Breast epithelium (tissue), 3 donors: ENCODE data around the gene GRK5.

ENCODE experiments used
- POLR2A ChIP-seq: fragments of 450-650 bp; IDR thresholded peaks from one replicate; pipeline ENCODE4 v1.6.1; 2016; ENCODE audit warnings: antibody characterized with exemption, mild to moderate bottlenecking, moderate library complexity
- POLR2AphosphoS5 ChIP-seq, 3 donors: sonication (generic); formaldehyde crosslinking; IDR thresholded peaks; one replicate each; pipeline ENCODE4 v1.6.1; 2017; ENCODE audit warnings: antibody characterized with exemption in 3 of 3
- TF ChIP-seq, protein P1 (sequence below), 3 donors: fragments of 450-650 bp; IDR thresholded peaks; one replicate each; pipeline ENCODE4 v1.5.1; 2016 to 2017; ENCODE audit warnings: antibody characterized with exemption in 3 of 3, mild to moderate bottlenecking in 3 of 3, moderate library complexity in 3 of 3

DNA sequence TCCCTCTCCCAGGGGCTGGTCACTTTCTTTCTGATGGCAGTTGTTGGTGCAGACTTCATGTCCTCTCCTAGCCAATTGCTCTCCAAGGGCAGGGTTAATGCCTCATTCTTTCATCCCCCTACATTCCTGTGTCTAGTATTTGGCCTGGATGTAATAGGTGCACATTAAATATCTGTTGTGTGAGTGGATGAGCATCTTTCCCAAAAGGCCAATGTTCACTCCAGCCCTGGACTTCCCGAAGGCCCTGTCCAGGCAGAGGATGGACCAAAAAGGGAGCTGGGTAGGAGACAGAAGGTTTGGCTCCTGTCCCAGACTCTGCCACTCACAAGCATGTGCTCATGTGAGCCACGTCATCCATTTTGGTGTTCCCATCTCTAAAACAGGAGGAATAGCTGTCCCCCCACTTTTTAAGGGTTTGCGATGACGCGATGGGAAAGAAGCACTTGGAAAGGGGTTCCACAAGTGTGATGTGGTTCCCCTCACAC is 287.7 kb downstream of the GRK5 start:
- TF ChIP-seq, protein P1, sequence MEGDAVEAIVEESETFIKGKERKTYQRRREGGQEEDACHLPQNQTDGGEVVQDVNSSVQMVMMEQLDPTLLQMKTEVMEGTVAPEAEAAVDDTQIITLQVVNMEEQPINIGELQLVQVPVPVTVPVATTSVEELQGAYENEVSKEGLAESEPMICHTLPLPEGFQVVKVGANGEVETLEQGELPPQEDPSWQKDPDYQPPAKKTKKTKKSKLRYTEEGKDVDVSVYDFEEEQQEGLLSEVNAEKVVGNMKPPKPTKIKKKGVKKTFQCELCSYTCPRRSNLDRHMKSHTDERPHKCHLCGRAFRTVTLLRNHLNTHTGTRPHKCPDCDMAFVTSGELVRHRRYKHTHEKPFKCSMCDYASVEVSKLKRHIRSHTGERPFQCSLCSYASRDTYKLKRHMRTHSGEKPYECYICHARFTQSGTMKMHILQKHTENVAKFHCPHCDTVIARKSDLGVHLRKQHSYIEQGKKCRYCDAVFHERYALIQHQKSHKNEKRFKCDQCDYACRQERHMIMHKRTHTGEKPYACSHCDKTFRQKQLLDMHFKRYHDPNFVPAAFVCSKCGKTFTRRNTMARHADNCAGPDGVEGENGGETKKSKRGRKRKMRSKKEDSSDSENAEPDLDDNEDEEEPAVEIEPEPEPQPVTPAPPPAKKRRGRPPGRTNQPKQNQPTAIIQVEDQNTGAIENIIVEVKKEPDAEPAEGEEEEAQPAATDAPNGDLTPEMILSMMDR (IDR thresholded peaks at IDR 0.05), result no peak
- no peak for TF ChIP-seq POLR2A
- no peak for TF ChIP-seq POLR2AphosphoS5 (IDR thresholded peaks at IDR 0.05)
